Activated T-cell treated with anti-CD3 and anti-CD28 coated beads, Interleukin-2, amount 50 U/mL, for 4 hours (primary cell): ENCODE data around the gene MRPL28. TPM values are rescaled to one million over a fixed set of nuclear protein-coding genes. Genes with fewer than 3 reads are reported as not detected.
"Not testable (repeated sequence)": the region's sequence is repeated elsewhere in the genome, so short reads cannot be mapped to it uniquely, and the experiment has no call there.

Experiments
- ATAC-seq, 2 donors: fragments of 200-7000 bp; cut with Tn5 transposase; one replicate each; pipeline ENCODE4 v1.10.0; 2021
- DNase-seq: peaks from one replicate; pipeline ENCODE4 v3.0.0-alpha.2; 2020
- H3K27me3 Mint-ChIP-seq: one replicate; pipeline ENCODE4 v1.8.0; 2021; ENCODE audit warnings: low read depth, mixed read lengths
- H3K36me3 Mint-ChIP-seq: one replicate; pipeline ENCODE4 v1.8.0; 2022; ENCODE audit warnings: mixed read lengths; ENCODE audit not compliant: insufficient read depth
- H3K4me1 Mint-ChIP-seq: one replicate; pipeline ENCODE4 v1.8.0; 2021; ENCODE audit warnings: low read depth, mixed read lengths
- H3K4me3 Mint-ChIP-seq: one replicate; pipeline ENCODE4 v1.8.0; 2021; ENCODE audit warnings: mild to moderate bottlenecking, moderate library complexity, mixed read lengths
- H3K9me3 Mint-ChIP-seq: one replicate; pipeline ENCODE4 v1.8.0; 2021; ENCODE audit warnings: mixed read lengths
- total RNA-seq, 3 donors: library from RNA; stranded (reverse); gene quantifications; one replicate each; pipeline ENCODE4 v1.2.1, GENCODE V29; 2021

Gene MRPL28
- total RNA-seq, 3 donors from 2014 or later, result 124 to 136 (median 128) TPM

DNA sequence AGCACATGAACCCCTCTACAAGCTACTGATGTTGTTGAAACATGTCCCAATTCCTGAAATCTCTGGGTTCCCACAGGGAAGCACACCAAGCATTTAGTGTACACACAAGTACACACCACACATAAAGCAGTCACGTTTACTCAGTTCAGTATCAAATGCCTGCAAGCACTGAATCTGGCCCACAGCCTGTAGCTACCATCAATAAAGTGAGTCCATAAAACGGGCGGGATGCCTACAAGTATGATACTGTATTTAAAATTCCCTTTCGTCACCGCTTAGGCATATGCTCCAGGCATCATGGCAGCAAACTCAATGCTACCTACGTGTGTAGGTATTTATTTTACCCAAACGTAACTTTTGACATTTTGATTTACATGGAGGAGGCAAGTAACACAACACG, 20.1 kb downstream of the MRPL28 start:
- Mint-ChIP-seq H3K4me1 (peaks cover 71% of the 10 kb centered on the region), H3K36me3 (peaks cover 16% of the 10 kb centered on the region), H3K27me3 (no peaks in the 10 kb centered on the region), H3K9me3 (no peaks in the 10 kb centered on the region), H3K4me3 (peak overlapping the region; percentile 53)
- DNase-seq (no peak), ATAC-seq (no peak)

DNA sequence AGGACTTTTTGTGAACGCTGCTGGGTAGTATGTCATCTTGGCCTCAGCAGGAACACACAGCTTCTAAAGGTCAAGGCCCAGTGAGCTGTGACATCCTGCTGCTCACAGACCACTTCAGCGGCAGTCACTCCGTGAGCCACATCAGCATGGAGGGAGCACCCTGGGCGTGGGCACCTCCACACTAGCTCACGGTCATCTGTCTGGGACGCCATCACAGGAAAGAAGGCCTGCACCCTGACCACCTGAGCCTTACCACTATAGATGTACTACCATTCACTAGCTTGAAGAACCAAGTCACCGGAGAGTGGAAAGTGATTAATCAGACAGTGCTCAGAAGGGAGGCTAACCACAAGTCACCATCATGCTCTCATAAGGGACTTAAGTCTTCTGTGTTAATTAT, 21.1 kb downstream of the MRPL28 start:
- no peaks in the 10 kb centered on the region for H3K9me3 Mint-ChIP-seq
- no peak overlapping the region for H3K4me3 Mint-ChIP-seq
- no peaks in the 10 kb centered on the region for H3K27me3 Mint-ChIP-seq
- peaks cover 18% of the 10 kb centered on the region for H3K36me3 Mint-ChIP-seq
- no peak for ATAC-seq
- H3K4me1 Mint-ChIP-seq, result peaks cover 68% of the 10 kb centered on the region
- no peak for DNase-seq

DNA sequence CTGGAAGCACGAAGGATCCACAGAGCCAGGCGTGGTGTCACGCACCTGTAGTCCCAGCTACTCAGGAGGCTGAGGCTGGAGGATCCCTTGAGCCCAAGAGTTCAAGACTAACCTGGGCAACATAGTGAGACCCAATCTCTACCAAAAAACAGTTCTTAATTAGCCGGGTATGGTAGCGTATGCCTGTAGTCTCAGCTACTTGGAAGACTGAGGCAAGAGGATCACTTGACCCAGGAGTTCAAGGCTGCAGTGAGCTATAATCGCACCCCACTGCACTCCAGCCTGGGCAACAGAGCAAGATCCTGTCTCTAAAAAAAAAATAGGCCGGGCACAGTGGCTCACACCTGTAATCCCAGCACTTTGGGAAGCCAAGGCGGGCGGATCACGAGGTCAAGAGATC, 21.8 kb downstream of the MRPL28 start:
- peaks cover 18% of the 10 kb centered on the region for H3K36me3 Mint-ChIP-seq
- not testable (repeated sequence) for DNase-seq, H3K9me3 Mint-ChIP-seq, H3K27me3 Mint-ChIP-seq, H3K4me3 Mint-ChIP-seq, ATAC-seq
- peaks cover 61% of the 10 kb centered on the region for H3K4me1 Mint-ChIP-seq

DNA sequence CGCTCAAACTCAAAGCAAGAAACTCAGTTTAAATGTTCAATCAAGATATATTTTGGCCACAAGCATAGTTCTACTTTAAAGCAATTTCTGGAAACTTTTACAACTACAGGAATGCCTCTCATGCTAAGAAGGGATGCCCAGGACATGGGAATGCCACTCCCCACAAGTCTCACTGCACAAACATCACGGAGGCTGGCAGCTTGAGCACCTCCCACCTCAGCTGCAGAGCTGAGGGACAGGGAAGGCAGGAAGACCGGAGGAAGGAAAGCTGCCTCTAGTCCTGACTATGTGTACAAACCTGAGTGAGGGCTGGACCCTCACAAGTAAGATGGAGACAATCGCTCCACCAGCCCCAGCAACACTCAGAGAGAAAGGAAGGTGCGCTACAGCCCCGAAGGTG, 23.1 kb downstream of the MRPL28 start:
- Mint-ChIP-seq H3K27me3 (no peaks in the 10 kb centered on the region), H3K36me3 (peaks cover 22% of the 10 kb centered on the region), H3K4me1 (peaks cover 72% of the 10 kb centered on the region), H3K4me3 (no peak overlapping the region), H3K9me3 (no peaks in the 10 kb centered on the region)
- no peak for ATAC-seq
- no peak for DNase-seq

DNA sequence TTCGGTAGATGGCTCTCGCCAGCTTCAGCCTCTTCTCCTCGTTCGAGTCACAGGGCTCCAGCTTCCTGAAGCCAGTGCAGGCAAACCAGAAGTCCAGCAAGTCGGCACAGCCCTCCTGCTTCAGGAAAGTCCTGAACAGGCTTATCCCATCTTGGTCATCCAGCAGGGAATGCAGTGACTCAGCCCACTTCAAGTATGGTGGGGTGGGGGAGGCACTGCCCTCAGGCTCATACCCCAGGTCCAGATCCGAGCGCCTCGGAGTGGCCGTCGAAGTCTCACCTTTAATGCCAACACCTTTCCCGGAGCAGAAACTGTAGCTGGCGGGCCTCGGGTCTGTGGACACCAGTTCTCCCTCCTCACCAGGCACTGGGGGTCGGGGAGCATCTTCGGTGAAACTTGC, 23.8 kb downstream of the MRPL28 start:
- no peak overlapping the region for H3K4me3 Mint-ChIP-seq
- DNase-seq, result no peak
- no peaks in the 10 kb centered on the region for H3K9me3 Mint-ChIP-seq
- ATAC-seq, result no peak
- H3K27me3 Mint-ChIP-seq, result no peaks in the 10 kb centered on the region
- peaks cover 26% of the 10 kb centered on the region for H3K36me3 Mint-ChIP-seq
- peaks cover 78% of the 10 kb centered on the region for H3K4me1 Mint-ChIP-seq

GRCh38 chr16:345772-346171, 24.6 kb downstream of the MRPL28 start:
- DNase-seq, result no peak
- H3K36me3 Mint-ChIP-seq, result peaks cover 26% of the 10 kb centered on the region
- ATAC-seq, result peak; percentile 15 to 52

DNA sequence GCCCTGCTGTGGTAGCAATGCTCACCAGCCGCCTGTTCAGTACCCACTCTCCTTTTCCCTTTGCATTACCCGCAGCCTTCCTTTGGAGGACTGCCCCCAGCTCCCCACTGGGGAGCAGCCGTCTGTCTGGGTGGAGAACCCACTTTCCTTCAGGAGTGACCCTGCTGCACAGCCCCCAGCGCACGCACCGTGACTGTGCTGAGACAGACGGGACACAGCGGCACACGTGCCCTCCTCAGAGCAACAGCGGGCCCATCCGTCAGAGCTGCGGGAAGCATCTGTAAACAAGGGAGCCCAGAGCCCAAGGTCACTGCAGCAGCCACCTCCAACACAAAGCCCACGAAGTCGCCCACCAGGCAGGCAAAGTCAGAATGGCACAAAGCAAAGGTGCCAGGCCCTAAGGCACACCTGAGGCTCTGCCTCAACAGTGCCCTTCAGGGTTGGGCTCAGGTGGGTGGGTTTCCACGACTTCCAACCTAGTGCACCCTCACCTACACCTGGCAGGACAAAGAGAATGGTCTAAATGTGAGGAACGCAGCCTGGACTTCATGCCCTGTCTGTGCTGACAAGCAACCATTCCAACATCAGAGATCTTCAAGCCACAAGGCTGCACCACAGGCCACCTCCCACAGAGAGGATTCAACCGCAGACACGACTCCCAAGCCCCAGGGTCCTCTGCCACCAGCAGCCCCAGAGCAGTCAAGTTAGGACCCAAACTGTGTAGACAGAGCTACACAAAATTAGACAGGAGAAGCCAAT, 27.7 kb downstream of the MRPL28 start:
- H3K4me3 Mint-ChIP-seq, result no peak overlapping the region
- no peak for DNase-seq
- no peaks in the 10 kb centered on the region for H3K27me3 Mint-ChIP-seq
- peaks cover 17% of the 10 kb centered on the region for H3K36me3 Mint-ChIP-seq
- no peaks in the 10 kb centered on the region for H3K9me3 Mint-ChIP-seq
- H3K4me1 Mint-ChIP-seq, result peaks cover 74% of the 10 kb centered on the region
- no peak for ATAC-seq

More at GRCh38 chr16:345772-346171, 24.6 kb downstream of the MRPL28 start:
- H3K9me3 Mint-ChIP-seq, result no peaks in the 10 kb centered on the region
- peaks cover 76% of the 10 kb centered on the region for H3K4me1 Mint-ChIP-seq
- no peaks in the 10 kb centered on the region for H3K27me3 Mint-ChIP-seq
- H3K4me3 Mint-ChIP-seq, result no peak overlapping the region

- H3K9me3 Mint-ChIP-seq, H3K27me3 Mint-ChIP-seq, H3K4me3 Mint-ChIP-seq, ATAC-seq, DNase-seq: not testable (repeated sequence)
- Mint-ChIP-seq H3K4me1 (peaks cover 71% of the 10 kb centered on the region), H3K36me3 (peaks cover 12% of the 10 kb centered on the region)
These were observed 28.4 kb downstream of the MRPL28 start for GRCh38 chr16:341974-342336.

DNA sequence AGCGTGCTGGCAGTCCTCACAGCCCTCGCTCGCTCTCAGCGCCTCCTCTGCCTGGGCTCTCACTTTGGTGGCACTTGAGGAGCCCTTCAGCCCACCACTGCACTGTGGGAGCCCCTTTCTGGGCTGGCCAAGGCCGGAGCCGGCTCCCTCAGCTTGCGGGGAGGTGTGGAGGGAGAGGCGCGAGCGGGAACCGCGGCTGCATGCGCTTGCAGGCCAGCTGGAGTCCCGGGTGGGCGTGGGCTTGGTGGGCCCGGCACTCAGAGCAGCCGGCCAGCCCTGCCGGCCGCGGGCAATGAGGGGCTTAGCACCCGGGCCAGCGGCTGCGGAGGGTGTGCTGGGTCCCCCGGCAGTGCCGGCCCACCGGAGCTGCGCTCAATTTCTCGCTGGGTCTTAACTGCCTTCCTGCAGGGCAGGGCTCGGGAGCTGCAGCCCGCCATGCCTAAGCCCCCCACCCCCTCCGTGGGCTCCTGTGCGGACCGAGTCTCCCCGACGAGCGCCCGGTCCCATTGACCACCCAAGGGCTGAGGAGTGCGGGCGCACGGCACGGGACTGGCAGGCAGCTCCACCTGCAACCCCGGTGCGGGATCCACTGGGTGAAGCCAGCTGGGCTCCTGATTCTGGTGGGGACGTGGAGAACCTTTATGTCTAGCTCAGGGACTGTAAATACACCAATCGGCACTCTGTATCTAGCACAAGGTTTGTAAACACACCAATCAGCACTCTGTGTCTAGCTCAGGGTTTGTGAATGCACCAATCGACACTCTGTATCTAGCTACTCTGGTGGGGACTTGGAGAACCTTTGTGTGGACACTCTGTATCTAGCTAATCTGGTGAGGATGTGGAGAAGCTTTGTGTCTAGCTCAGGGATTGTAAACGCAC, 29.0 kb downstream of the MRPL28 start:
- not testable (repeated sequence) for H3K4me3 Mint-ChIP-seq, H3K27me3 Mint-ChIP-seq, ATAC-seq, H3K9me3 Mint-ChIP-seq, DNase-seq
- Mint-ChIP-seq H3K36me3 (peaks cover 12% of the 10 kb centered on the region), H3K4me1 (peaks cover 69% of the 10 kb centered on the region)

DNA sequence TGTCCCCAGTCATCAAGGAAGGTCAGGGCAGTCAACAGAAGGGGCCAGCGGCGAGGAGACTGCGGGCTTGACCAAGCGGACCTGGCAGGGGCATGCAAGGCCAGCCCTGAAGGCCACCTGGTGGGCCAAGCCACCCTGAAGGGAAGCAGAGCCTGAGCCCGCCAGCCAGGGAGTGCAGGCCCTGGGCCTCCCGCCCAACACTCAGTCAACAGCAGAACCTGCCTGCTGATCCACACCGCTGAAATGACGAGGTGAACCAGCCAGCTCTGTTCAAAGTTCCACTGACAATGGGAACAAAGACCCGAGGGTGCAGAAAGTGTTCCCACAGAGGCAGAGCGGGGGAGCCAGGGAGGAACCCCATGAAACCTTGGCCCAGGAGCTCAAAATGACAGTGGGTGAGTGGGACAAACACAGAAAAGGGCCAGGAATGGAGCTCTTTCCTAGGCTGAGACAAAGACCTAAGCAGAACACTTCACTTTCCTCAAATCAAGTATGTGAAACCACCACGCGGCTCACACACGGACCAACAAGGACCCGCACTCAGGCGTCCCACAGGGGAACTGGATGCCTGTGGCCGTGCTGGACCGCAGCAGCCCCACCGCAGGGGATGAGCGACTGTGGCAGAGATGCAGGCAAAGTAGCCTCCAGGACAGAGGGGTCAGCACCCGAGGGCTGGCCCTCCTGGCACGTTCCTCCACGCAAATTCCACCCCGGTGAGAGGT, 29.8 kb downstream of the MRPL28 start:
- Mint-ChIP-seq H3K36me3 (peaks cover 10% of the 10 kb centered on the region), H3K4me3 (no peak overlapping the region), H3K9me3 (no peaks in the 10 kb centered on the region), H3K4me1 (peaks cover 66% of the 10 kb centered on the region), H3K27me3 (no peaks in the 10 kb centered on the region)
- ATAC-seq (no peak), DNase-seq (no peak)

- ATAC-seq (peak; percentile 39 to 62), DNase-seq (no peak)
- peaks cover 66% of the 10 kb centered on the region for H3K4me1 Mint-ChIP-seq
- H3K27me3 Mint-ChIP-seq, result no peaks in the 10 kb centered on the region
- no peaks in the 10 kb centered on the region for H3K9me3 Mint-ChIP-seq
- H3K36me3 Mint-ChIP-seq, result peaks cover 8% of the 10 kb centered on the region
- peak overlapping the region; percentile 7 for H3K4me3 Mint-ChIP-seq
These were observed 30.7 kb downstream of the MRPL28 start for GRCh38 chr16:339680-340079.

- Mint-ChIP-seq H3K4me1 (peaks cover 76% of the 10 kb centered on the region), H3K36me3 (peaks cover 7% of the 10 kb centered on the region), H3K27me3 (no peaks in the 10 kb centered on the region), H3K9me3 (no peaks in the 10 kb centered on the region), H3K4me3 (no peak overlapping the region)
- ATAC-seq, result no peak
- DNase-seq, result no peak
These were observed 32.3 kb downstream of the MRPL28 start for GRCh38 chr16:337975-338575.

DNA sequence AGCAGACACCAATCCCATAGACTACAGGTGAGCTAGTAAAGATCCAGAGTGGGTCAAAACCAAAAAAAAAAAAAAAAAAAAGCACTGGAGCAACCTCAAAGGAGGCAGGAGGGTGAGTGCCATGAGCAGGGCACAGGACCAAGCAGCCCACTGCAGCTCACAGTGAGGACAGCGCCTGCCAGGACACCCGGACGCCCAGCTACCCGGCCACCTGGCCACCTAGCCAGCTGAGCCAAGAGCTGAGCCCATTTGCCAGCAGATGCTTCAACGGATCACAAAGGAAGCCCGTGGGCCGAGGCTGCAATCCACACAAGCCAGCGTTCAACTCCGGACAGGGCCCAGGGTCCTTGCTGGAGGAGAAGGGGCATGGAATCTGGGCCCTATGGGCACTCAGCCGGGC, 32.9 kb downstream of the MRPL28 start:
- ATAC-seq (no peak), DNase-seq (no peak)
- H3K27me3 Mint-ChIP-seq, result no peaks in the 10 kb centered on the region
- H3K4me1 Mint-ChIP-seq, result peaks cover 74% of the 10 kb centered on the region
- no peak overlapping the region for H3K4me3 Mint-ChIP-seq
- H3K9me3 Mint-ChIP-seq, result no peaks in the 10 kb centered on the region
- peaks cover 4% of the 10 kb centered on the region for H3K36me3 Mint-ChIP-seq

- no peak for DNase-seq
- Mint-ChIP-seq H3K9me3 (no peaks in the 10 kb centered on the region), H3K27me3 (no peaks in the 10 kb centered on the region), H3K36me3 (no peaks in the 10 kb centered on the region), H3K4me1 (peaks cover 72% of the 10 kb centered on the region), H3K4me3 (no peak overlapping the region)
- no peak for ATAC-seq
These were observed 34.1 kb downstream of the MRPL28 start for GRCh38 chr16:336269-336668.
